Upper lobe of left lung (tissue), 4 donors: ENCODE measurements around the gene COBL.
A peak's percentile ranks its signal among the peaks of the same experiment; 100 is the strongest.

Experiments used
- CTCF ChIP-seq, 6 experiments: fragments of 450-650 bp in 4 of 6; fragments of 200-600 bp in 2 of 6; sonication (generic) in 2 of 6; IDR thresholded peaks; one replicate each; pipeline ENCODE4 v1.5.1; 2016 to 2019; ENCODE audit warnings: antibody characterized with exemption in 6 of 6
- EP300 ChIP-seq, 4 donors: sonication (generic); formaldehyde crosslinking; IDR thresholded peaks; one replicate each; pipeline ENCODE4 v1.5.1; 2017; ENCODE audit warnings: antibody characterized with exemption in 4 of 4, control low read depth in 2 of 4
- POLR2A ChIP-seq, 4 donors: fragments of 450-650 bp; IDR thresholded peaks; one replicate each; pipeline ENCODE4 v1.5.1; 2016 to 2017; ENCODE audit warnings: antibody characterized with exemption in 4 of 4, mild to moderate bottlenecking in 2 of 4
- POLR2AphosphoS5 ChIP-seq, 2 donors: sonication (generic); formaldehyde crosslinking; IDR thresholded peaks; one replicate each; pipeline ENCODE4 v1.5.1; 2017; ENCODE audit warnings: antibody characterized with exemption in 2 of 2

- TF ChIP-seq CTCF (IDR thresholded peaks at IDR 0.05) (no peak), EP300 (IDR thresholded peaks at IDR 0.05) (no peak), POLR2A (IDR thresholded peaks at IDR 0.05) (peak in 2 of 4 donors; percentile 32 to 73), POLR2AphosphoS5 (IDR thresholded peaks at IDR 0.05) (peak in 1 of 2 donors; percentile 48)
Observed at GRCh38 chr7:51315393-51316261, 982 bp downstream of the COBL start.
